HEK293T (cell line): ENCODE measurements around the gene SETBP1.

Experiments used
- ARNT ChIP-seq: fragments of 450-650 bp; IDR thresholded peaks from 2 replicates; pipeline ENCODE4 v1.6.1; 2017; ENCODE audit warnings: mild to moderate bottlenecking
- BHLHE40 ChIP-seq: fragments of 450-650 bp; IDR thresholded peaks from 2 replicates; pipeline ENCODE4 v1.6.1; 2016; ENCODE audit warnings: mild to moderate bottlenecking, moderate library complexity, borderline replicate concordance
- CTBP1 ChIP-seq: fragments of 450-650 bp; IDR thresholded peaks from 2 replicates; pipeline ENCODE4 v1.6.1; 2016; ENCODE audit warnings: borderline replicate concordance
- FOXA1 ChIP-seq: fragments of 450-650 bp; IDR thresholded peaks from 2 replicates; pipeline ENCODE4 v1.6.1; 2016; ENCODE audit warnings: mild to moderate bottlenecking
- FOXK2 ChIP-seq: fragments of 450-650 bp; IDR thresholded peaks from 2 replicates; pipeline ENCODE4 v1.6.1; 2016; ENCODE audit warnings: mild to moderate bottlenecking
- FOXM1 ChIP-seq: fragments of 450-650 bp; IDR thresholded peaks from 2 replicates; pipeline ENCODE4 v1.6.1; 2017; ENCODE audit warnings: mild to moderate bottlenecking, borderline replicate concordance
- LEF1 ChIP-seq: fragments of 450-650 bp; IDR thresholded peaks from 2 replicates; pipeline ENCODE4 v1.6.1; 2017; ENCODE audit warnings: mild to moderate bottlenecking, borderline replicate concordance
- SP1 ChIP-seq: fragments of 450-650 bp; IDR thresholded peaks from 2 replicates; pipeline ENCODE4 v1.6.1; 2017
- TARDBP ChIP-seq: fragments of 450-650 bp; IDR thresholded peaks from 2 replicates; pipeline ENCODE4 v1.6.1; 2016

- no peak for TF ChIP-seq FOXA1
- no peak for TF ChIP-seq FOXM1
- no peak for TF ChIP-seq TARDBP
- no peak for TF ChIP-seq SP1
- TF ChIP-seq BHLHE40: no peak
- TF ChIP-seq CTBP1: no peak
- no peak for TF ChIP-seq FOXK2
- no peak for TF ChIP-seq ARNT
- no peak for TF ChIP-seq LEF1
These were observed 230.6 kb downstream of the SETBP1 start for GRCh38 chr18:44911260-44911659.
